ENCODE measurements around the gene TMEM14A. TPM values are rescaled to one million over a fixed set of nuclear protein-coding genes. Genes with fewer than 3 reads are reported as not detected.
"Not testable (repeated sequence)": the region's sequence is repeated elsewhere in the genome, so short reads cannot be mapped to it uniquely, and the experiment has no call there.

The TMEM14A gene
- total and polyA plus RNA-seq, 9 of the 15 experiments (the other 6 are each of a cell fraction or from before 2014, with no cell fraction given) = 3.5 to 43.3 (median 8.5) TPM

GRCh38 chr6:52672412-52673025 is 1.6 kb downstream of the TMEM14A start (continued):
- TF ChIP-seq BRD4 (IDR thresholded peaks at IDR 0.05) = no peak
- no peak for TF ChIP-seq XRCC5 (IDR thresholded peaks at IDR 0.05; ENCODE audit: low read depth, low read length)

GRCh38 chr6:52674666-52675065 is 3.8 kb downstream of the TMEM14A start:
- Histone ChIP-seq H3K36me3 (ENCODE audit: control insufficient read depth, insufficient read depth, low read length) (no peaks in the 10 kb centered on the region), H3K79me2 (ENCODE audit: control insufficient read depth, insufficient read depth, low read length) (no peaks in the 10 kb centered on the region), H3K4me1 (replicated peaks in 1 of 2; ENCODE audit: control insufficient read depth in 2 of 2, insufficient read depth in 2 of 2, low read length in 2 of 2) (peaks cover 9 to 10% of the 10 kb centered on the region in 2 experiments; a peak in 3 of 5 replicates), H3K9me3 (replicated peaks; ENCODE audit: control insufficient read depth, insufficient read depth, low read depth, low read length) (no peaks in the 10 kb centered on the region), H3K27ac (ENCODE audit: extremely low read depth, low read depth, low read length) (no peak overlapping the region), H2AFZ (ENCODE audit: low read depth, low read length) (no peak overlapping the region), H3K4me3 (no peak overlapping the region), H3K4me2 (ENCODE audit: insufficient read depth, low read length) (no peak overlapping the region), H3K27me3 (ENCODE audit: control insufficient read depth in 2 of 2, insufficient read depth in 2 of 2, low read length in 2 of 2) (no peaks in the 10 kb centered on the region), H4K20me1 (replicated peaks; ENCODE audit: control insufficient read depth, insufficient read depth, low read length) (no peaks in the 10 kb centered on the region), H3K9ac (ENCODE audit: insufficient read depth in 1 of 2, low read depth in 2 of 2, low read length in 2 of 2) (no peak overlapping the region), H3K9me1 (ENCODE audit: control insufficient read depth, insufficient read depth, low read length) (no peaks in the 10 kb centered on the region)
- DNase-seq (ENCODE audit: extremely low read depth in 1 of 4, low spot score in 3 of 4) (no peak), ATAC-seq (no peak), FAIRE-seq (no peak)
- ChIA-PET CTCF (ENCODE audit: low intra/inter-chr PET ratio) (no interaction called here), POLR2A (interaction anchor here (0.9 to 1.8 kb wide), 3 partner anchors 8 to 10 kb away, joined by 3 to 9 read pairs (median 3); no protein-coding TSS in a partner anchor)
- intact Hi-C loops (cut with micrococcal nuclease) = no loop called here
- in situ Hi-C loops (cut with MboI) = no loop called here
- no peak for TF ChIP-seq TARDBP (IDR thresholded peaks at IDR 0.05)
- WGBS (ENCODE audit: insufficient coverage, low coverage, missing lambda C conversion rate) = 44% methylated on average over 6 of the region's 7 CpGs
- BruUV-seq (replicated peaks) = no TSS peak

- ChIA-PET CTCF (ENCODE audit: low intra/inter-chr PET ratio) (no interaction called here), POLR2A (interaction anchor here (0.9 to 1.8 kb wide), 2 partner anchors 9 to 10 kb away, joined by 3 to 9 read pairs; no protein-coding TSS in a partner anchor)
- Histone ChIP-seq H3K79me2 (ENCODE audit: control insufficient read depth, insufficient read depth, low read length) (no peaks in the 10 kb centered on the region), H3K36me3 (ENCODE audit: control insufficient read depth, insufficient read depth, low read length) (no peaks in the 10 kb centered on the region), H3K9me1 (ENCODE audit: control insufficient read depth, insufficient read depth, low read length) (no peaks in the 10 kb centered on the region), H3K4me3 (no peak overlapping the region), H3K4me2 (ENCODE audit: insufficient read depth, low read length) (no peak overlapping the region), H3K27me3 (ENCODE audit: control insufficient read depth in 2 of 2, insufficient read depth in 2 of 2, low read length in 2 of 2) (no peaks in the 10 kb centered on the region), H4K20me1 (replicated peaks; ENCODE audit: control insufficient read depth, insufficient read depth, low read length) (no peaks in the 10 kb centered on the region), H3K4me1 (replicated peaks in 1 of 2; ENCODE audit: control insufficient read depth in 2 of 2, insufficient read depth in 2 of 2, low read length in 2 of 2) (peaks cover 9 to 10% of the 10 kb centered on the region in 2 experiments; a peak in 3 of 5 replicates), H3K27ac (ENCODE audit: extremely low read depth, low read depth, low read length) (no peak overlapping the region), H3K9me3 (replicated peaks; ENCODE audit: control insufficient read depth, insufficient read depth, low read depth, low read length) (no peaks in the 10 kb centered on the region), H2AFZ (ENCODE audit: low read depth, low read length) (no peak overlapping the region), H3K9ac (ENCODE audit: insufficient read depth in 1 of 2, low read depth in 2 of 2, low read length in 2 of 2) (no peak overlapping the region)
- TF ChIP-seq ZNF239 (CRISPR knock-in tag; IDR thresholded peaks at IDR 0.05) (no peak), CTCF (IDR thresholded peaks at IDR 0.05 in 2 of 3, conservative IDR thresholded peaks at IDR 0.05 in 1 of 3; ENCODE audit: insufficient read depth in 2 of 3, low read depth in 1 of 3, low read length in 3 of 3) (peak in 1 of 3 experiments; percentile 2; a peak in 1 of 6 replicates)
- no TSS peak for BruUV-seq (replicated peaks)
- no peak for FAIRE-seq
- 79% methylated on average over 1 of the region's 1 CpG for WGBS (ENCODE audit: insufficient coverage, low coverage, missing lambda C conversion rate)
- in situ Hi-C loops (cut with MboI) (no loop called here), intact Hi-C loops (cut with micrococcal nuclease) (no loop called here)
- no peak for DNase-seq (ENCODE audit: extremely low read depth in 1 of 4, low spot score in 3 of 4)
- no peak for ATAC-seq
Measured at GRCh38 chr6:52675372-52675771, 4.5 kb downstream of the TMEM14A start.

GRCh38 chr6:52676631-52677030 is 5.7 kb downstream of the TMEM14A start:
- POLR2A ChIA-PET; in situ Hi-C loops (cut with MboI); H3K4me3 ChIP-seq; H4K20me1 ChIP-seq (replicated peaks; ENCODE audit: control insufficient read depth, insufficient read depth, low read length); H3K9me3 ChIP-seq (replicated peaks; ENCODE audit: control insufficient read depth, insufficient read depth, low read depth, low read length); H3K4me2 ChIP-seq (ENCODE audit: insufficient read depth, low read length); intact Hi-C loops (cut with micrococcal nuclease); H3K36me3 ChIP-seq (ENCODE audit: control insufficient read depth, insufficient read depth, low read length); BruUV-seq (replicated peaks); CTCF ChIA-PET (ENCODE audit: low intra/inter-chr PET ratio); FAIRE-seq; H3K27ac ChIP-seq (ENCODE audit: extremely low read depth, low read depth, low read length); DNase-seq (ENCODE audit: extremely low read depth in 1 of 4, low spot score in 3 of 4); ATAC-seq; H3K9me1 ChIP-seq (ENCODE audit: control insufficient read depth, insufficient read depth, low read length); H3K4me1 ChIP-seq (replicated peaks in 1 of 2; ENCODE audit: control insufficient read depth in 2 of 2, insufficient read depth in 2 of 2, low read length in 2 of 2); H3K79me2 ChIP-seq (ENCODE audit: control insufficient read depth, insufficient read depth, low read length); H3K9ac ChIP-seq (ENCODE audit: insufficient read depth in 1 of 2, low read depth in 2 of 2, low read length in 2 of 2); H2AFZ ChIP-seq (ENCODE audit: low read depth, low read length); H3K27me3 ChIP-seq (ENCODE audit: control insufficient read depth in 2 of 2, insufficient read depth in 2 of 2, low read length in 2 of 2): not testable (repeated sequence)
- 50% methylated on average over 8 of the region's 8 CpGs for WGBS (ENCODE audit: insufficient coverage, low coverage, missing lambda C conversion rate)

Data from K562 (cell line).